Immature natural killer cell (primary cell): ENCODE measurements around the gene HTR1D. TPM values are rescaled to one million over a fixed set of nuclear protein-coding genes. Genes with fewer than 3 reads are reported as not detected.
"Not testable (repeated sequence)": the region's sequence is repeated elsewhere in the genome, so short reads cannot be mapped to it uniquely, and the experiment has no call there.

Experiments
- DNase-seq, 3 donors: peaks; one replicate each; pipeline ENCODE4 v3.0.0; 2022; ENCODE audit warnings: mixed read lengths in 1 of 3
- H3K27ac Mint-ChIP-seq, 6 donors: one replicate each; pipeline ENCODE4 v1.8.0; 2020; ENCODE audit warnings: mixed read lengths in 6 of 6, mild to moderate bottlenecking in 5 of 6, inconsistent platforms in 4 of 6, moderate library complexity in 3 of 6
- H3K27me3 Mint-ChIP-seq, 3 donors: one replicate each; pipeline ENCODE4 v1.8.0; 2020 to 2021; ENCODE audit warnings: low read depth in 3 of 3, mild to moderate bottlenecking in 3 of 3, mixed read lengths in 3 of 3, moderate library complexity in 3 of 3, inconsistent platforms in 1 of 3
- H3K36me3 Mint-ChIP-seq, 3 donors: one replicate each; pipeline ENCODE4 v1.8.0; 2020; ENCODE audit warnings: mixed read lengths in 3 of 3, inconsistent platforms in 2 of 3, mild to moderate bottlenecking in 2 of 3
- H3K4me1 Mint-ChIP-seq, 2 donors: one replicate each; pipeline ENCODE4 v1.8.0; 2020; ENCODE audit warnings: inconsistent platforms in 2 of 2, mild to moderate bottlenecking in 2 of 2, mixed read lengths in 2 of 2, moderate library complexity in 1 of 2
- H3K4me3 Mint-ChIP-seq, 5 donors: one replicate each; pipeline ENCODE4 v1.8.0; 2020; ENCODE audit warnings: mild to moderate bottlenecking in 5 of 5, mixed read lengths in 5 of 5, inconsistent platforms in 3 of 5, moderate library complexity in 3 of 5
- H3K9me3 Mint-ChIP-seq, 6 donors: one replicate each; pipeline ENCODE4 v1.8.0; 2020; ENCODE audit warnings: mild to moderate bottlenecking in 6 of 6, mixed read lengths in 6 of 6, inconsistent platforms in 4 of 6, moderate library complexity in 3 of 6
- polyA plus RNA-seq, 3 donors: library from polyadenylated mRNA; unstranded; fragments of 300-500 nt; fragmentation: Illumina TruSeq; gene quantifications; one replicate each; pipeline ENCODE4 v1.2.3, GENCODE V29; 2021

The HTR1D gene
- polyA plus RNA-seq, 3 donors from 2014 or later = not detected

DNA sequence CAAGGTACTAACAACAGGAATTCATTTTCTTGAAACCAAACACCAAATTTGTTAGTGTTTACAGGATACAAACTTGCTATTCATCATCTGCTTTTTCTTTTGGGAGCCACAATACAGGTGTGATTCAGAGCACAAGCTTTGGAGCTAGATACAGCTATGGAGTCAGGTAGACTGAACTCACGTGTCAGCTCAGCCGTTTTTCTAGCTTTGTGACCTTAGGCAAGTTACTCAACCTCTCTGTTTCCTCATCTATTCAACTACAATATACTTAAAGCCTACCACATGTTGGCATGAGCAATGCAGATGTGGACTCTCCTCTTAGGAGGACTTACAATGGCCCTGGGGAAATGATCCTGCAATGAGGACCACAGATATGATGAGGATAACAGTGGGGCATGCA, 6.3 kb downstream of the HTR1D start:
- no peak overlapping the region for H3K4me3 Mint-ChIP-seq
- H3K9me3 Mint-ChIP-seq = no peaks in the 10 kb centered on the region
- DNase-seq = no peak
- H3K27ac Mint-ChIP-seq = no peak overlapping the region
- no peaks in the 10 kb centered on the region for H3K36me3 Mint-ChIP-seq
- peaks cover 6 to 11% of the 10 kb centered on the region in 2 donors for H3K4me1 Mint-ChIP-seq
- peaks cover 2 to 8% (median 7%) of the 10 kb centered on the region in 3 donors for H3K27me3 Mint-ChIP-seq

DNA sequence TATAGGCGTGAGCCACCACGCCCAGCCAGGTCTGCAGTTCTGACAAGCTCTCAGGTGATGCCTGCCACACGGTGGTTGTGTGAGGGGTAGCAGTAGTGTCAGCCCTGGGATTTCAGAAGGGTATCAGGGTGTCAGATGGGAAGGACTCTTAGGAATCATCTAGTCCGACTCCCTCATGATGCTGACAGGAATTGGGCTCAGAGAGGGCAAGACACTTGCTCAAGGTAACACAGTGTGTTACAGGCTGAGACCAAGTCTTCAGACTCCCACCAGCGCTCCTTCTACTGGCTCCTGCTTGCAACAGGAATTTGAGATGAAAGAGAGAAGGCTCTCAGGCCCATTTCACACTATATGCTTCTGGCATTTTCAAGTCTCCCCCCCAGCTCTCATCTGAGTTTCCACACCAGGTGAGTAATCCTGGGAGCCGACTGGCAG, 6.9 kb downstream of the HTR1D start:
- H3K27me3 Mint-ChIP-seq = peaks cover 2 to 8% (median 7%) of the 10 kb centered on the region in 3 donors
- no peak overlapping the region for H3K27ac Mint-ChIP-seq
- H3K4me1 Mint-ChIP-seq = peaks cover 6 to 11% of the 10 kb centered on the region in 2 donors
- H3K4me3 Mint-ChIP-seq = no peak overlapping the region
- H3K9me3 Mint-ChIP-seq = no peaks in the 10 kb centered on the region
- no peaks in the 10 kb centered on the region for H3K36me3 Mint-ChIP-seq
- no peak for DNase-seq

DNA sequence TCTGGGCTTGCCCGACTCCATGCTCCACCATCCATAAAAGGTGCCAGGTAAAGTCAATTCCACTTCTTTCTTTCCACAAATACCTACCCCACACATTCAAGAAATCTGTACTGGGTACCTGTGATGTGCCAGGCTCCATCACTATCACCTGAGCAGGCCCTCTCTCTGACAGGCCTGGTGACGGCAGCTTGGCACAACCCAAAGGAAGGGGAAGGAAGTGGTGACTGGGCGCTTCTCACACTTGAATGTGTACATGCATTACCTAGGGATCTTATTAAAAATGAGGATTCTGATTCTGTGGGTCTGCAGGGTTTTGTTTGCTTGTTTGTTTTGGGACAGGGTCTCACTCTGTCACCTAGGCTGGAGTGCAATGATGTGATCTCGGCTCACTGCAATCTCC, 7.5 kb downstream of the HTR1D start:
- H3K27me3 Mint-ChIP-seq = peaks cover 2 to 8% (median 4%) of the 10 kb centered on the region in 3 donors
- peaks cover 6 to 10% of the 10 kb centered on the region in 2 donors for H3K4me1 Mint-ChIP-seq
- H3K36me3 Mint-ChIP-seq = no peaks in the 10 kb centered on the region
- DNase-seq = no peak
- no peaks in the 10 kb centered on the region for H3K9me3 Mint-ChIP-seq
- H3K4me3 Mint-ChIP-seq = peak overlapping the region in 1 of 5 donors; percentile 31
- no peak overlapping the region for H3K27ac Mint-ChIP-seq

DNA sequence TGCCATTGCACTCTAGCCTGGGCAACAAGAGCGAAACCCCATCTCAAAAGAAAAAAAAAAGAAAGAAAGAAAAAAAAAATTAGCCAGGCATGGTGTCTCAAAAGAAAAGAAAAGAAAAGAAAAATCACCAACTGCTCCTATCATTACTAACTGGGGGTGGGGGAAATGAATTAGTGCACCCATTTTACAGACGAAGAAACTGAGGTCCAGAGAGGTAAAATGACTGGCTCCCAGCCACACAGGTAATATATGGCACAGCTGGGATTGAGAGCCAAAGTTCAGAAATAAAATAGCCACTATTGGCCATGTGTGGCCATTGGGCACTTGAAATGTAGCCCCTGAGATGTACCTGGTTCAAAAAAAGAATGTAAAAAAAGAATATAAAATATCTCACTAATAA, 8.8 kb downstream of the HTR1D start:
- Mint-ChIP-seq H3K4me1 (peaks cover 6 to 8% of the 10 kb centered on the region in 2 donors), H3K27me3 (peaks cover 2 to 7% (median 4%) of the 10 kb centered on the region in 3 donors), H3K9me3 (no peaks in the 10 kb centered on the region), H3K27ac (no peak overlapping the region), H3K4me3 (no peak overlapping the region), H3K36me3 (no peaks in the 10 kb centered on the region)
- DNase-seq = no peak

DNA sequence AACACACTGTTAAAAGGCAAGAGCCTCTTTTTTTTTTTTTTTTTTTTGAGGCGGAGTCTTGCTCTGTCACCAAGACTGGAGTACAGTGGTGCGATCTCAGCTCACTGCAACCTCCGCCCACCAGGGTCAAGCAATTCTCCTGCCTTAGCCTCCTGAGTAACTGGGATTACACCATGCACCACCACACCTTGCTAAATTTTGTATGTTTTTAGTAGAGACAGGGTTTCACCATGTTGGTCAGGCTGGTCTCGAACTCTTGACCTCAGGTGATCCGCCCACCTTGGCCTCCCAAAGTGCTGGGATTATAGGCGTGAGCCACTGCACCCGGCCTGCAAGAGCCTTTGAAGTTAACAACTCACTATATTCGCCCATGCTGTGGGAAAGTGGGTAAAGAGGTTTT, 9.6 kb downstream of the HTR1D start:
- not testable (repeated sequence) for H3K36me3 Mint-ChIP-seq, H3K27me3 Mint-ChIP-seq, H3K4me3 Mint-ChIP-seq, DNase-seq, H3K27ac Mint-ChIP-seq, H3K4me1 Mint-ChIP-seq, H3K9me3 Mint-ChIP-seq

DNA sequence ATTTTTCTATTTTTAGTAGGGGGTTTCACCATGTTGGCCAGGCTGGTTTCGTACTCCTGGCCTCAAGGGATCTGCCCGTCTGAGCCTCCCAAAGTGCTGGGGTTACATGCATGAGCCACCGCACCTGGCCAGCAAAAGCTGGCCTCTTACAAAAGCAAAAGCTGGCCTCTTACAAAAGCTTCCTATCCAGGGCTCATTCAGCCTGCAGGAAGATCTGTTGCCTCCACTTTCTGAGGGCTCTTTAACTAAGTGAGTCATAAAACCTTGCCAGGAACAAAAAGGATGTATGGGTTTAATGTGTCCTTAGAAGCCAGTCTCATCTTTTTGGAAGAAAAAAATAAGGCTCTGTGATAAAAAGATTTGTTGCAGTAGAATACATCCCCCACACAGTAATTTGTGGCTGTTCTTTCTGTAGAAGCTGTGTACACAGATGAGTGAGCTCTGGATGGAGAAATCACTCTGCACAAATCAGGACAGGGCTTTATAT, 15.0 kb downstream of the HTR1D start:
- H3K27me3 Mint-ChIP-seq = peaks cover 0 to 7% (median 1%) of the 10 kb centered on the region in 3 donors
- no peaks in the 10 kb centered on the region for H3K9me3 Mint-ChIP-seq
- no peaks in the 10 kb centered on the region for H3K4me1 Mint-ChIP-seq
- H3K4me3 Mint-ChIP-seq = no peak overlapping the region
- H3K36me3 Mint-ChIP-seq = no peaks in the 10 kb centered on the region
- DNase-seq = no peak
- no peak overlapping the region for H3K27ac Mint-ChIP-seq

DNA sequence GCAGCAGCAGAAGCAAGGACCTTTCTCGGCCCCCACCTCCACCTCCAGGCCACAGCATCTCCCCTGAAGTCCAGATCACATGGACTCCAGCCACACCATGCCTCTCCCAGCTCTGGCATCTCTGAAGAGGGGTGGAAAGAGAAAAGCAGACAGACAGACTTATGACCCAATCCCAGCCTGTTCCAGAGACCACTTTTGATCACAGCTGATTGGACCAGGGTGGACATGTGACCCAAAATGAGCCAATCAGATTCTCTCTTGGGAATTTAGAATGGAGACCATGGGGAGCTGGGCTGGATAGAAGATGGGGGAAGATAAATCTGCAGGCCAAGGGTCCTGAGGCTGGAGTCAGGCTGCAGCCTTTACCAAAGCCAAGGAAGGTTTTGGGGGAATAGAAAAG, 16.4 kb downstream of the HTR1D start:
- DNase-seq = no peak
- peaks cover 1 to 7% (median 2%) of the 10 kb centered on the region in 3 donors for H3K27me3 Mint-ChIP-seq
- no peak overlapping the region for H3K4me3 Mint-ChIP-seq
- H3K36me3 Mint-ChIP-seq = no peaks in the 10 kb centered on the region
- H3K9me3 Mint-ChIP-seq = no peaks in the 10 kb centered on the region
- no peak overlapping the region for H3K27ac Mint-ChIP-seq
- no peaks in the 10 kb centered on the region for H3K4me1 Mint-ChIP-seq

DNA sequence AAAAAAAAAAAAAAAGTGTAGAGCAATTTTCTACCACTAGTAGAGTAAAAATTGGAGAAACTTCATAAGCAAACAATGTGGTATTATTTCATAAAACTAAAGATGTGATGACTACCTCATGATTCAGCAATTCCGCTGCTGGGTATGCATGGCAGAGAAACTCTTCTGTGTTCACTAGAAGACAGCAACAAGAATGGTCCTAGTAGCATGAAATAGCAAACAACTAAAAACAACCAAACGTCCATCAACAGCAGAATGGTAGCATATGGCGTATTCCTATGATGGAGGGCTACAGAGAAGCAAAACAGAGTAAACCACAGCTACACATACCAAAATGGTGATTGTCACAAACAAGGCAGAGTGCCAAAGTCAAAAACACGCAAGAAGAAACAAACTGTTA, 18.9 kb downstream of the HTR1D start:
- no peak overlapping the region for H3K27ac Mint-ChIP-seq
- H3K36me3 Mint-ChIP-seq = no peaks in the 10 kb centered on the region
- no peak overlapping the region for H3K4me3 Mint-ChIP-seq
- H3K9me3 Mint-ChIP-seq = no peaks in the 10 kb centered on the region
- no peaks in the 10 kb centered on the region for H3K4me1 Mint-ChIP-seq
- no peak for DNase-seq
- H3K27me3 Mint-ChIP-seq = peaks cover 0 to 7% (median 2%) of the 10 kb centered on the region in 3 donors

DNA sequence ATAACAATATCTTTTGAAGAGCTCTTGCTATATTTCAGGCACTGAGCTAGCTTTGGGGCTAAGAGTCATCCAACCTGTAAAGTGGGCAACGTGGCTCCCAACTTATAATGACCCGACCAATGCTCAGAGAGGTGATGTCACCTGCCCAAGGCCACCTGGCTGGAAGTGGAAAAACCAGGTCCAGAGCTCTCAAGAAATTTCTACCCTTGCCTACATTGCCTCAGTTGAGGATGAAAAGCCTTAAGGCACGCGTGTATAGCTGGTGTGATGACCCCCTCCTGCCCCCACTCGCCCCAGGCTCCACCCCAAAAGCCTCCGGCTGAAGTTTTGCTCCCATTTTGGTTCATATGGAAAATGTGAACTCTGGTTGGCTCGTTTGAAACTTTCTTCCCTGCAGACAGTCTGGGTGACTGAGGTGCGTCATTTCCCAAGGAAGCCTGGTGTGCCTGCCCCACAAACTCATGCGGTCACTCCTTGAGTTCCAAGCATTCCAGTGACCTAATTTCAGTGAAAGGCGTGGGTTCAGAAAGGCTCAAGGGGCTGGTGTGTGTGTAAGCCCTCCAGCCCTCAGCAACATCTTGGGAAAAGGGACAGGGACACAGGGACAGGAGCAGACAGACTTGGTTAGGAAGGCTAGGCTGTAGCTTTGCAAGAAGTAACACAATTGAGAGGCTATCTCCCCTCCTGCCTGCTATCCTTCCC, 20.5 kb downstream of the HTR1D start:
- peaks cover 0 to 11% (median 2%) of the 10 kb centered on the region in 3 donors for H3K27me3 Mint-ChIP-seq
- no peak for DNase-seq
- H3K27ac Mint-ChIP-seq = no peak overlapping the region
- no peaks in the 10 kb centered on the region for H3K9me3 Mint-ChIP-seq
- no peaks in the 10 kb centered on the region for H3K36me3 Mint-ChIP-seq
- H3K4me3 Mint-ChIP-seq = no peak overlapping the region
- H3K4me1 Mint-ChIP-seq = no peaks in the 10 kb centered on the region

DNA sequence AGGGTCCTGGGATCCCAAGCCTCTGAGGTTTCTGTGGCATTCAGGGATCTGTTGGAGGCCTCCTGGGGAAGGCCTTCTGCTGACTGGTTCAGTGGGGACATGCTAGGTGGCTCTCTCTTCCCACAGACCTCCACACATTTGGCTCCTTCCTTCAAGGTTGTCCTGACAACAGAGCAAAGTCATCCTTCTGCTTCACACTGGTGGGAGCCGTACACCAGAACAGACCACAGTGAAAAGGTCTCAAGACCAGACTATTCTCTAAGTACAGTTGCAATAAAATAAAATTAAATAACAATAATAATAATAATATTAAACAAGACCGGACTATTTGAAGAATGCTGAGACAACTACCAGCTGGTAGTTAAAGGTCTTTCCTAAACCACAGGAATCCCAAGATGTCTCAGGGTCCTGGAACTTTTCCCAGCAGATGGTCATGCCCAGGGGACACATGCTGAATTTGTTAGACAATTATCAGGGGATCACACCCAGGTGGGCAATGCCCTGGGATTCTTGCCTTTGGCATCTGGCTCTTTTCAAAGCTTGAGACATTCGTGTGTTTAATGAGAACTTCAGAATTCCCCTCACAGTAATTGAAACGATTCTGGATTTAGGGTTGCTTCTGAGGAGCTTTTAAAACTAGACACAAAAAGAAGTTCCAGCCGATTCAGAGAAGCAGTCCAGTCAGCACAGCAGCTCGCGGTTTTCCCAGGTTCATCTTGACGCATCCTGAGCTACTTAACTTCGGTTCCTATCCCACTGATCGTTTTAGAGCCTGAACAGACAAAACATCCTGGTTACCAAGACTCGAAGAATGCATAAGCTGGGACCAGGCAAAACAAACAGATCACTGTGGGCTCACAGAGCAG, 22.9 kb downstream of the HTR1D start:
- Mint-ChIP-seq H3K36me3 (no peaks in the 10 kb centered on the region), H3K4me1 (no peaks in the 10 kb centered on the region), H3K9me3 (no peaks in the 10 kb centered on the region), H3K4me3 (no peak overlapping the region), H3K27ac (no peak overlapping the region), H3K27me3 (peaks cover 0 to 11% (median 2%) of the 10 kb centered on the region in 3 donors)
- DNase-seq = no peak

DNA sequence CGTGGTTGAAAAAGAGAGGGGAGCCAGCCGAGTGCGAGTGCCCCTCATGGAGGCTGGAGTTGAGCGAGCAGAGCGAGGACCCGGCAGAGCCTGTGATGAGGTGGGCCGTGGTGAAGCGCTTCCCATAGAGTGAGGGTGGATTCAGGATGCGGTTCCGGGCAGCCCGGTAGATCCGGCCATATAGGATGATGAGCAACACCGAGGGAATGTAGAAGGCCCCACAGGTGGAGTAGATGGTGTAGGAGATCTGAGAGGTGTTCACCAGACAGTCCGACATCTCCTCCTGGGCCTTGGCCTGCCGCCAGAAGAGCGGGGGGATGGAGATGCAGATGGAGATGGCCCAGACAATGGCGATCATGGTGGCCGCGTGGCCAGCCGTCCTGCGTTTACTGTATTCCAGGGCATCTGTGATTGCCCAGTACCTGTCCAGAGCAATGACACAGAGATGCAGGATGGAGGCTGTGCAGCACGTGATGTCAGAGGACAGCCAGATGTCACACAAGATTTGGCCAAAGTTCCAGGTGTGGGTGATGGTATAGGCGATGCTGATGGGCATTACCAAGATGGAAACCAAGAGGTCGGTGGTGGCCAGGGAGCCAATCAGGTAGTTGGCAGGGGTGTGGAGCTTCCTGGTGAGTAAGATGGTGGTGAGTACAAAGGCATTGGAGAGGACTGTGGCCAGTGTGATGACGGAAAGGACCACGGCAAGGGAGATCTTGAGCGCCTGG, 23.7 kb downstream of the HTR1D start:
- H3K27me3 Mint-ChIP-seq = peaks cover 0 to 11% (median 2%) of the 10 kb centered on the region in 3 donors
- H3K27ac Mint-ChIP-seq = no peak overlapping the region
- H3K4me1 Mint-ChIP-seq = no peaks in the 10 kb centered on the region

DNA sequence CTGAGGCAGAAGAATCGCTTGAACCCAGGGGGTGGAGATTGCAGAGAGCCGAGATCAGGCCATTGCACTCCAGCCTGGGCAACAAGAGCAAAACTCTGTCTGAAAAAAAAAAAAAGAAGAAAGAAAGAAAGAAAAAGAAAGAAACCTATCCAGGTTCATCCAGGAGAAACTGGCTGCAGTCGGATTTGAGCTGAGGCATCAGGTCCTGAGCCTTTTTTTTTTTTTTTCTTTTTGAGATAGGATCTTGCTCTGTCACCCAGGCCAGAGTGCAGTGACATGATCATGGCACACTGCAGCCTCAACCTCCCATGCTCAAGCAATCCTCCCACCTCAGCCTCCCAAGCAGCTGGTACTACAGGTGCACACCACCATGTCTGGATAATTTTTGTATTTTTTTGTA, 26.1 kb downstream of the HTR1D start:
- no peak for DNase-seq
- Mint-ChIP-seq H3K4me3 (no peak overlapping the region), H3K27me3 (peaks cover 0 to 8% (median 0%) of the 10 kb centered on the region in 3 donors), H3K4me1 (no peaks in the 10 kb centered on the region), H3K36me3 (no peaks in the 10 kb centered on the region), H3K27ac (no peak overlapping the region), H3K9me3 (no peaks in the 10 kb centered on the region)

More for the DNA sequence above, 23.7 kb downstream of the HTR1D start:
- no peak for DNase-seq
- no peaks in the 10 kb centered on the region for H3K36me3 Mint-ChIP-seq
- no peaks in the 10 kb centered on the region for H3K9me3 Mint-ChIP-seq
- H3K4me3 Mint-ChIP-seq = no peak overlapping the region

DNA sequence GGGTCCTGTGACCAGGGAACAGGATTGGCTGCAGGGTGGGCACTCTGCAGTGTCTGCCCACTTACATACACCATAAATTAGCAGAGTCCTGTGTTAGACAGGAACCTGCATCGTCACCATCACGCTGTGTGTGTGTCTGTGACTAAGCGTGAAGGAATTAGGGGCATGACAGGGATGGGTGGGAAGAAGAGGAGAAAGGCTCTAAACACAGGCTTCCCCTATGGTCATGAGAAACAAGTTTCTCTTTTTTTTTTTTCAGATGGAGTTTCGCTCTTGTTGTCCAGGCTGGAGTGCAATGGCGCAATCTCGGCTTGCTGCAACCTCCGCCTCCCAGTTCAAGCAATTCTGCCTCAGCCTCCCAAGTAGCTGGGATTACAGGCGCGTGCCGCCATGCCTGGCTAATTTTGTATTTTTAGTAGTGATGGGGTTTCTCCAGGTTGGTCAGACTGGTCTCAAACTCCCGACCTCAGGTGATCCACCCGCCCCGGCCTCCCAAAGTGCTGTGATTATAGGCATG, 28.3 kb downstream of the HTR1D start:
- not testable (repeated sequence) for H3K4me3 Mint-ChIP-seq, DNase-seq, H3K27ac Mint-ChIP-seq, H3K9me3 Mint-ChIP-seq, H3K27me3 Mint-ChIP-seq, H3K4me1 Mint-ChIP-seq, H3K36me3 Mint-ChIP-seq
